HepG2 (cell line): ENCODE data around the gene XXYLT1. TPM values are rescaled to one million over a fixed set of nuclear protein-coding genes. Genes with fewer than 3 reads are reported as not detected.

ENCODE experiments used
- ATAC-seq: fragments of 200-7000 bp; cut with Tn5 transposase; 3 replicates; pipeline ENCODE4 v1.9.1; 2020; ENCODE audit warnings: mild to moderate bottlenecking, moderate library complexity
- BruUV-seq: library from RNA; stranded (reverse); fragments of 400-500 nt; replicated peaks from 2 replicates; lab custom pipeline; 2021; lab: Mats Ljungman, UMichigan
- CTCF ChIA-PET: fragments of 300-600 bp; formaldehyde crosslinking; extraction: SDS; loops from one replicate; lab custom pipeline; 2021; ENCODE audit warnings: low total read pairs, inconsistent platforms, low intra/inter-chr PET ratio; lab: Yijun Ruan, JAX
- POLR2A ChIA-PET: fragments of 350-600 bp; sonication (Branson Sonifier 250); formaldehyde crosslinking; loops from one replicate; lab custom pipeline; 2020; ENCODE audit warnings: antibody characterized with exemption, inconsistent platforms; lab: Yijun Ruan, JAX
- DNase-seq: peaks from one replicate; pipeline ENCODE4 v3.0.0-alpha.2; 2015; ENCODE audit warnings: low spot score
- FAIRE-seq: peaks from 3 replicates; lab custom pipeline; 2011; peaks lifted over from hg19 to GRCh38; lab: Jason Lieb, UNC
- H2AFZ ChIP-seq: one replicate; pipeline ENCODE4 v1.6.1; 2011; ENCODE audit warnings: low read length, inconsistent platforms
- H3K27ac ChIP-seq: fragments of 300-600 bp; 3 replicates; pipeline ENCODE4 v1.8.0; 2011; ENCODE audit warnings: mixed run types, mild to moderate bottlenecking, mixed read lengths, low read length, inconsistent platforms; ENCODE audit not compliant: insufficient read depth; ENCODE audit errors: extremely low read length
- H3K27me3 ChIP-seq, 2 experiments: fragments of 200-600 bp in 1 of 2; 2 replicates in 1 of 2; 3 replicates in 1 of 2; pipeline versions ENCODE4 v1.6.0 to v1.8.0; 2011; ENCODE audit warnings: low read length in 2 of 2, mild to moderate bottlenecking in 2 of 2, moderate library complexity in 2 of 2, inconsistent platforms in 1 of 2; ENCODE audit not compliant: insufficient read depth in 2 of 2, control insufficient read depth in 1 of 2
- H3K36me3 ChIP-seq, 2 experiments: fragments of 200-600 bp in 1 of 2; replicated peaks in 1 of 2; 2 replicates in 1 of 2; 3 replicates in 1 of 2; pipeline versions ENCODE4 v1.5.1 to v1.8.0; 2011; ENCODE audit warnings: low read length in 2 of 2, inconsistent platforms in 1 of 2; ENCODE audit not compliant: insufficient read depth in 2 of 2, control insufficient read depth in 1 of 2
- H3K4me1 ChIP-seq: 2 replicates; pipeline ENCODE4 v1.5.1; 2012; ENCODE audit warnings: low read length, inconsistent platforms; ENCODE audit not compliant: insufficient read depth
- H3K4me2 ChIP-seq: 2 replicates; pipeline ENCODE4 v1.6.0; 2011; ENCODE audit warnings: low read depth, low read length, inconsistent platforms
- H3K4me3 ChIP-seq, 3 experiments: fragments of 200-600 bp in 1 of 3; sonication (generic), shearing (Covaris generic) in 1 of 3; replicated peaks in 1 of 3; 2 replicates each; pipeline ENCODE4 v1.5.1; 2011 to 2016; ENCODE audit warnings: low read length in 3 of 3, inconsistent platforms in 2 of 3, low read depth in 2 of 3, mild to moderate bottlenecking in 2 of 3, control low read depth in 1 of 3, mixed read lengths in 1 of 3; ENCODE audit not compliant: insufficient read depth in 1 of 3
- H3K79me2 ChIP-seq: one replicate; pipeline ENCODE4 v1.6.1; 2011; ENCODE audit warnings: low read length, inconsistent platforms; ENCODE audit not compliant: insufficient read depth
- H3K9ac ChIP-seq: 2 replicates; pipeline ENCODE4 v1.6.0; 2011; ENCODE audit warnings: mild to moderate bottlenecking, low read depth, low read length, inconsistent platforms; ENCODE audit not compliant: insufficient read depth
- H3K9me3 ChIP-seq: 2 replicates; pipeline ENCODE4 v1.5.1; 2012; ENCODE audit warnings: mild to moderate bottlenecking, low read length
- H4K20me1 ChIP-seq: 2 replicates; pipeline ENCODE4 v1.6.0; 2011; ENCODE audit warnings: inconsistent platforms, mild to moderate bottlenecking, low read length, moderate library complexity; ENCODE audit not compliant: insufficient read depth
- HOXA9 ChIP-seq: sonication (generic); formaldehyde crosslinking; IDR thresholded peaks from 2 replicates; pipeline ENCODE4 v1.8.1; 2022; ENCODE audit warnings: missing genetic modification reagents, mild to moderate bottlenecking, moderate library complexity, borderline replicate concordance
- JUNB ChIP-seq: sonication (generic); formaldehyde crosslinking; IDR thresholded peaks from 2 replicates; pipeline ENCODE4 v1.8.0; 2022; ENCODE audit warnings: missing genetic modification reagents, mild to moderate bottlenecking, borderline replicate concordance
- MEIS1 ChIP-seq: sonication (generic); formaldehyde crosslinking; IDR thresholded peaks from 2 replicates; pipeline ENCODE4 v1.9.0; 2021; ENCODE audit warnings: mild to moderate bottlenecking, missing genetic modification reagents, moderate library complexity, borderline replicate concordance
- MTF2 ChIP-seq: sonication (generic); formaldehyde crosslinking; IDR thresholded peaks from 2 replicates; pipeline ENCODE4 v1.5.0; 2020; ENCODE audit warnings: missing genetic modification reagents, borderline replicate concordance
- PHF20 ChIP-seq: sonication (generic); formaldehyde crosslinking; IDR thresholded peaks from 2 replicates; pipeline ENCODE4 v1.5.0; 2020; ENCODE audit warnings: mild to moderate bottlenecking, missing genetic modification reagents
- ZC3H4 ChIP-seq: sonication (generic); formaldehyde crosslinking; IDR thresholded peaks from 2 replicates; pipeline ENCODE4 v1.4.0; 2020; ENCODE audit warnings: missing genetic modification reagents, borderline replicate concordance
- ZKSCAN8 ChIP-seq: IDR thresholded peaks from 2 replicates; pipeline ENCODE4 v1.6.1; 2016; ENCODE audit warnings: borderline replicate concordance, missing genetic modification reagents, missing compliant biosample characterization
- ZNF431 ChIP-seq: sonication (generic); formaldehyde crosslinking; IDR thresholded peaks from 2 replicates; pipeline ENCODE4 v1.9.0; 2022; ENCODE audit warnings: missing genetic modification reagents, low read depth, mild to moderate bottlenecking, borderline replicate concordance
- WGBS: methylation state at CpG from one replicate; pipeline ENCODE4 v1.1.6; 2017; ENCODE audit warnings: low lambda C conversion rate; 5-methylcytosine and 5-hydroxymethylcytosine counted together
- in situ Hi-C: cut with HindIII; loops from 2 replicates; pipeline ENCODE4 v1.10.0; 2017; ENCODE audit warnings: low pct_unique_long_range_greater_than_20kb; ENCODE audit not compliant: extremely low pct_ligation_motif_present
- intact Hi-C: fragments of 100-400 bp; cut with micrococcal nuclease; formaldehyde crosslinking; loops from one replicate; pipeline ENCODE4 v1.10.0; 2022; ENCODE audit not compliant: unreplicated experiment
- polyA plus RNA-seq, 8 experiments: library from polyadenylated mRNA; depleted of rRNA in 3 of 8; stranded (reverse) in 7 of 8; unstranded in 1 of 8; fragments of >200 nt; fragmentation: Illumina TruSeq in 4 of 8; extraction: Trizol in 4 of 8; gene quantifications; 2 replicates each; pipeline versions ENCODE4 v1.2.1 to v1.2.3, GENCODE V29; 2011 to 2016; ENCODE audit warnings: low read depth in 4 of 8, missing spikeins in 1 of 8, mixed read lengths in 1 of 8; ENCODE audit not compliant: insufficient read depth in 1 of 8
- total RNA-seq, 5 experiments: library from RNA; depleted of rRNA; stranded (reverse); fragments of >200 nt; fragmentation: Illumina TruSeq; extraction: Trizol; gene quantifications; 2 replicates each; pipeline ENCODE4 v1.2.3, GENCODE V29; 2016; ENCODE audit warnings: low read depth in 1 of 5
- TF ChIP-seq, protein P1 (sequence below): sonication (generic); formaldehyde crosslinking; IDR thresholded peaks from 2 replicates; pipeline ENCODE4 v1.5.0; 2020; ENCODE audit warnings: mild to moderate bottlenecking, missing genetic modification reagents, borderline replicate concordance
- TF ChIP-seq, protein P2 (sequence below): sonication (generic); formaldehyde crosslinking; IDR thresholded peaks from 2 replicates; pipeline ENCODE4 v1.5.0; 2020; ENCODE audit warnings: missing genetic modification reagents

The XXYLT1 gene
- total and polyA plus RNA-seq, 2 of the 13 experiments (the other 11 are each of a cell fraction or from before 2014, with no cell fraction given) = 17.7 to 19.0 TPM

DNA sequence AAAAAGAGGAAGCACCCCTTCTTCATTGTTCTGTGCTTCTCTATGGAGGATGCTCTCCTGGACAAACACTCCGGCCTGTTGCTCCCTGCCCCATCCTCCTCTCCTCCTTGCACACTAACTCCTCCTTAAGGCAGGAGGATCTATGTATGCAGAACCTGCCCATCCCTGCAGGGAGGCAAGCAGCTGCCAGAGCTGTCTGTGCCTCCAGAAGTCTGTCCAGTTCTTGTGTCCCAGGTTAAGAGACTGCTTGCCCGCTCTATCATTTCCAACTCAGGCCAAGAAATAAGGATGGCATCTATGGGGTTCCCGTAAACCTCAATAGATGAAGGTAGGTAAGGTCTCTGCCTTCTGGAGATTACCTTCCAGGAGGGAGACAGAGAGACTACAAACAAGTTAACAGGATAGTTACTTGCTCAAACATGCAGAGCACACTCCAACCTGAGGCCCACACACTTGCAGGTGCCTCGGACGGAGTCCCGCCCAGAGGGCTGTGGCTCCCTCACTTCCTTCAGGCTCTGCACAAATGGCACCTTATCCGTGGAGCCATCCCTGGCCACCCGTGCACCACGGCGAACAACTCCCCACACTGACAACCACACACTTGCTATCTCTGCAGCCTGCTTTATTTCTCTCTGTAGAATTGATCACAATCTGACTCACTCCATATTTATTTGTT lies 6.9 kb downstream of the XXYLT1 start:
- 94% methylated on average over 7 of the region's 10 CpGs for WGBS
- Histone ChIP-seq H3K4me2 (no peak overlapping the region), H3K4me3 (no peak overlapping the region), H3K36me3 (peaks cover 9 to 28% of the 10 kb centered on the region in 2 experiments; a peak in 4 of 5 replicates), H3K4me1 (peaks cover 44% of the 10 kb centered on the region)
- BruUV-seq = no TSS peak
- in situ Hi-C loops = no loop called here
- TF ChIP-seq MTF2 (CRISPR knock-in tag) (no peak), PHF20 (CRISPR knock-in tag) (no peak), MEIS1 (CRISPR knock-in tag) (no peak), ZNF431 (CRISPR knock-in tag) (no peak), HOXA9 (no peak), ZKSCAN8 (CRISPR knock-in tag) (no peak), ZC3H4 (no peak), JUNB (CRISPR knock-in tag) (no peak)
- TF ChIP-seq, protein P1, sequence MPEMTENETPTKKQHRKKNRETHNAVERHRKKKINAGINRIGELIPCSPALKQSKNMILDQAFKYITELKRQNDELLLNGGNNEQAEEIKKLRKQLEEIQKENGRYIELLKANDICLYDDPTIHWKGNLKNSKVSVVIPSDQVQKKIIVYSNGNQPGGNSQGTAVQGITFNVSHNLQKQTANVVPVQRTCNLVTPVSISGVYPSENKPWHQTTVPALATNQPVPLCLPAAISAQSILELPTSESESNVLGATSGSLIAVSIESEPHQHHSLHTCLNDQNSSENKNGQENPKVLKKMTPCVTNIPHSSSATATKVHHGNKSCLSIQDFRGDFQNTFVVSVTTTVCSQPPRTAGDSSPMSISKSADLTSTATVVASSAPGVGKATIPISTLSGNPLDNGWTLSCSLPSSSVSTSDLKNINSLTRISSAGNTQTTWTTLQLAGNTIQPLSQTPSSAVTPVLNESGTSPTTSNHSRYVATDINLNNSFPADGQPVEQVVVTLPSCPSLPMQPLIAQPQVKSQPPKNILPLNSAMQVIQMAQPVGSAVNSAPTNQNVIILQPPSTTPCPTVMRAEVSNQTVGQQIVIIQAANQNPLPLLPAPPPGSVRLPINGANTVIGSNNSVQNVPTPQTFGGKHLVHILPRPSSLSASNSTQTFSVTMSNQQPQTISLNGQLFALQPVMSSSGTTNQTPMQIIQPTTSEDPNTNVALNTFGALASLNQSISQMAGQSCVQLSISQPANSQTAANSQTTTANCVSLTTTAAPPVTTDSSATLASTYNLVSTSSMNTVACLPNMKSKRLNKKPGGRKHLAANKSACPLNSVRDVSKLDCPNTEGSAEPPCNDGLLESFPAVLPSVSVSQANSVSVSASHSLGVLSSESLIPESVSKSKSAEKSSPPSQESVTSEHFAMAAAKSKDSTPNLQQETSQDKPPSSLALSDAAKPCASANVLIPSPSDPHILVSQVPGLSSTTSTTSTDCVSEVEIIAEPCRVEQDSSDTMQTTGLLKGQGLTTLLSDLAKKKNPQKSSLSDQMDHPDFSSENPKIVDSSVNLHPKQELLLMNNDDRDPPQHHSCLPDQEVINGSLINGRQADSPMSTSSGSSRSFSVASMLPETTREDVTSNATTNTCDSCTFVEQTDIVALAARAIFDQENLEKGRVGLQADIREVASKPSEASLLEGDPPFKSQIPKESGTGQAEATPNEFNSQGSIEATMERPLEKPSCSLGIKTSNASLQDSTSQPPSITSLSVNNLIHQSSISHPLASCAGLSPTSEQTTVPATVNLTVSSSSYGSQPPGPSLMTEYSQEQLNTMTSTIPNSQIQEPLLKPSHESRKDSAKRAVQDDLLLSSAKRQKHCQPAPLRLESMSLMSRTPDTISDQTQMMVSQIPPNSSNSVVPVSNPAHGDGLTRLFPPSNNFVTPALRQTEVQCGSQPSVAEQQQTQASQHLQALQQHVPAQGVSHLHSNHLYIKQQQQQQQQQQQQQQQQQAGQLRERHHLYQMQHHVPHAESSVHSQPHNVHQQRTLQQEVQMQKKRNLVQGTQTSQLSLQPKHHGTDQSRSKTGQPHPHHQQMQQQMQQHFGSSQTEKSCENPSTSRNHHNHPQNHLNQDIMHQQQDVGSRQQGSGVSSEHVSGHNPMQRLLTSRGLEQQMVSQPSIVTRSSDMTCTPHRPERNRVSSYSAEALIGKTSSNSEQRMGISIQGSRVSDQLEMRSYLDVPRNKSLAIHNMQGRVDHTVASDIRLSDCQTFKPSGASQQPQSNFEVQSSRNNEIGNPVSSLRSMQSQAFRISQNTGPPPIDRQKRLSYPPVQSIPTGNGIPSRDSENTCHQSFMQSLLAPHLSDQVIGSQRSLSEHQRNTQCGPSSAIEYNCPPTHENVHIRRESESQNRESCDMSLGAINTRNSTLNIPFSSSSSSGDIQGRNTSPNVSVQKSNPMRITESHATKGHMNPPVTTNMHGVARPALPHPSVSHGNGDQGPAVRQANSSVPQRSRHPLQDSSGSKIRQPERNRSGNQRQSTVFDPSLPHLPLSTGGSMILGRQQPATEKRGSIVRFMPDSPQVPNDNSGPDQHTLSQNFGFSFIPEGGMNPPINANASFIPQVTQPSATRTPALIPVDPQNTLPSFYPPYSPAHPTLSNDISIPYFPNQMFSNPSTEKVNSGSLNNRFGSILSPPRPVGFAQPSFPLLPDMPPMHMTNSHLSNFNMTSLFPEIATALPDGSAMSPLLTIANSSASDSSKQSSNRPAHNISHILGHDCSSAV (CRISPR knock-in tag) = no peak
- TF ChIP-seq, protein P2, sequence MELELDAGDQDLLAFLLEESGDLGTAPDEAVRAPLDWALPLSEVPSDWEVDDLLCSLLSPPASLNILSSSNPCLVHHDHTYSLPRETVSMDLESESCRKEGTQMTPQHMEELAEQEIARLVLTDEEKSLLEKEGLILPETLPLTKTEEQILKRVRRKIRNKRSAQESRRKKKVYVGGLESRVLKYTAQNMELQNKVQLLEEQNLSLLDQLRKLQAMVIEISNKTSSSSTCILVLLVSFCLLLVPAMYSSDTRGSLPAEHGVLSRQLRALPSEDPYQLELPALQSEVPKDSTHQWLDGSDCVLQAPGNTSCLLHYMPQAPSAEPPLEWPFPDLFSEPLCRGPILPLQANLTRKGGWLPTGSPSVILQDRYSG (CRISPR knock-in tag) = no peak
- TF ChIP-seq, all 625 proteins: peak for 0
- Histone ChIP-seq H3K79me2 (peaks cover 36% of the 10 kb centered on the region), H4K20me1 (no peaks in the 10 kb centered on the region), H2AFZ (no peak overlapping the region), H3K27me3 (no peaks in the 10 kb centered on the region), H3K27ac (no peak overlapping the region), H3K9ac (no peak overlapping the region), H3K9me3 (no peaks in the 10 kb centered on the region)
- POLR2A ChIA-PET = no interaction called here
- FAIRE-seq (no peak), ATAC-seq (no peak), DNase-seq (no peak)
- intact Hi-C loops = no loop called here
- CTCF ChIA-PET = no interaction called here
